HL-60 (cell line): ENCODE results near the gene CCDC116.

Experiments used
- GABPA ChIP-seq: IDR thresholded peaks from 2 replicates; pipeline ENCODE4 v1.6.1; 2012; ENCODE audit warnings: low read depth
- POLR2AphosphoS5 ChIP-seq: IDR thresholded peaks from 2 replicates; pipeline ENCODE4 v1.6.1; 2012; ENCODE audit warnings: low read depth
- REST ChIP-seq: IDR thresholded peaks from 2 replicates; pipeline ENCODE4 v1.6.1; 2012; ENCODE audit warnings: low read depth; ENCODE audit not compliant: insufficient replicate concordance
- SPI1 ChIP-seq: IDR thresholded peaks from 2 replicates; pipeline ENCODE4 v1.6.1; 2012; ENCODE audit warnings: low read depth, mild to moderate bottlenecking, borderline replicate concordance

GRCh38 chr22:21626735-21627469 lies 5.7 kb upstream of the CCDC116 start:
- no peak for TF ChIP-seq GABPA
- TF ChIP-seq POLR2AphosphoS5, result peak; percentile 57; the same call in 1 of the 2 replicates
- no peak for TF ChIP-seq SPI1
- TF ChIP-seq REST, result no peak
